ENCODE results near the gene FRMD4A. TPM values are rescaled to one million over a fixed set of nuclear protein-coding genes. Genes with fewer than 3 reads are reported as not detected.

FRMD4A gene
- total and polyA plus RNA-seq, 2 experiments from 2014 or later, result 11.9 to 17.5 TPM

DNA sequence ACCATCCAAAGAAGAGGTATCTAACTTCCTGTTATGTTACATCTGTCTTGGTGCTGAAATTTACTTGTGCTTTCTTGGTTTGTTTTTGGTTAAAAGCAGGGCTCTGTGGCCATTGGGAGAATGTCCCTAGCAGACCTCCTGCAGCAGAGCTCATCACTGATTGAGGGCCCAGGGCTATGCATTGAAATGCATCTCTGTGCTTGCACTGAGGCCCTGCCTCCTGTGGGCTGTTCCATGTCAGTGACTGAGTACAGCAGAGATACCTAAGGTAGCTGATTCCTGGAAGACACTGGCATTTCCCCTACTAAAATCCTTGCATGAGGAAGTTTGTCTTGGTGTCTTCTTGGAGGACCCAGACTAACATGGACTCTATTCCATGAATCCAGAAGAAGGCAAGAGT lies 213.9 kb downstream of the FRMD4A start:
- H3K27ac ChIP-seq, result no peak overlapping the region
- TF ChIP-seq EZH2 (IDR thresholded peaks at IDR 0.05; ENCODE audit: insufficient read depth, poor library complexity, severe bottlenecking) (no peak), EZH2phosphoT487 (IDR thresholded peaks at IDR 0.05; ENCODE audit: insufficient read depth, low read depth) (no peak)
- H3K79me2 ChIP-seq (ENCODE audit: insufficient read depth), result no peaks in the 10 kb centered on the region

DNA sequence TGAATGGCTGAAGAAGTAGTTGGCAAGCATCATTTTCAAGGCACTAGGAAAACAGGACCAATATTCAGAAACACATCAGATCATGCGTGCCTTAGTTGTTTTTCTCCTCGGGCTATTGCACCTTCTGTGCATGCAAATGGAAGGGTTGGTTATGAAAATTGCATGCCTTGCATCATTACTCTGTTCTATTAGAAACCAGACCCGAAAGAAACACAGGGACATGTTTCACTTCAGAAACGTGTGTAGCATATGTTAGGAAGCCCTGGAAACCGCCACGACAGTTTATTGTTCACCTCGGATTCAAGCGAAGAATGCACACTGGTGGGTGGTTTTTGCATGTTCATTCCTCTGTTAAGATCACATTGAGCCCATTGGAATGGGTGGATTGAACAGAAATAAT lies 214.7 kb downstream of the FRMD4A start:
- Histone ChIP-seq H3K4me2 (ENCODE audit: unreplicated experiment) (no peak overlapping the region), H3K4me1 (ENCODE audit: insufficient read depth) (no peaks in the 10 kb centered on the region), H3K79me2 (ENCODE audit: insufficient read depth) (no peaks in the 10 kb centered on the region), H3K27ac (no peak overlapping the region), H3K27me3 (replicated peaks; ENCODE audit: insufficient read depth) (peaks cover 13% of the 10 kb centered on the region), H3K9ac (no peak overlapping the region), H3F3A (ENCODE audit: insufficient read depth) (no peaks in the 10 kb centered on the region), H3K4me3 (no peak overlapping the region), H2AFZ (no peak overlapping the region), H3K36me3 (ENCODE audit: low read depth) (no peaks in the 10 kb centered on the region), H4K20me1 (ENCODE audit: insufficient read depth) (no peaks in the 10 kb centered on the region), H3K9me2 (ENCODE audit: insufficient read depth) (no peaks in the 10 kb centered on the region), H3K9me3 (ENCODE audit: low read depth) (no peaks in the 10 kb centered on the region)
- no peak for DNase-seq
- in situ Hi-C loops (cut with MboI), result no loop called here
- 41 to 49% methylated on average over 8 of the region's 8 CpGs for WGBS, 2 experiments (ENCODE audit: low coverage in 1 of 2, low lambda C conversion rate in 2 of 2, missing lambda C conversion rate in 2 of 2)
- TF ChIP-seq EZH2phosphoT487 (IDR thresholded peaks at IDR 0.05; ENCODE audit: insufficient read depth, low read depth) (no peak), EZH2 (IDR thresholded peaks at IDR 0.05; ENCODE audit: insufficient read depth, poor library complexity, severe bottlenecking) (no peak)

More for the DNA sequence above, 213.9 kb downstream of the FRMD4A start:
- Histone ChIP-seq H3K36me3 (ENCODE audit: low read depth) (no peaks in the 10 kb centered on the region), H3K27me3 (replicated peaks; ENCODE audit: insufficient read depth) (peaks cover 9% of the 10 kb centered on the region), H3K4me1 (ENCODE audit: insufficient read depth) (no peaks in the 10 kb centered on the region), H3K4me3 (no peak overlapping the region), H3K9ac (no peak overlapping the region), H4K20me1 (ENCODE audit: insufficient read depth) (no peaks in the 10 kb centered on the region), H2AFZ (no peak overlapping the region), H3K9me2 (ENCODE audit: insufficient read depth) (no peaks in the 10 kb centered on the region), H3K9me3 (ENCODE audit: low read depth) (no peaks in the 10 kb centered on the region), H3F3A (ENCODE audit: insufficient read depth) (no peaks in the 10 kb centered on the region), H3K4me2 (ENCODE audit: unreplicated experiment) (no peak overlapping the region)
- in situ Hi-C loops (cut with MboI), result no loop called here
- DNase-seq, result no peak

DNA sequence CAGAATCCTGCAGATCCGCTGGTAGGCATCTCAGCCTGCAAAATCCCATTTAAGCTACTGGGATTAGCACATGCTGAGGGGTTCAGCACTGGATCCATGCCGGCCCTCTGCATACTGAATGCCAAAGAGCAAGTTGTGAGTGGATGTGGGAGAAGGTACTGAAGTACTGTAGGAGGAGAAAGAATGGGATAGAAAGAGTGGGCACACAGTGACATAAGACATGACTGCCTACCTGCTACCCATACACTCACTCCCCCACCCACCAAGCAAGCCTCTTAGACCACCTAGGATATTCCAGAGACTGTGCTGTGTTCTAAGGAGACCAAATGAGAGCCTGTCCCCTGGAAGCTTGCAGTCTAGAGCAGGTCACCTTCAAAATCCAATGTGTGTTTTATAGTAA lies 215.9 kb downstream of the FRMD4A start:
- H3K4me2 ChIP-seq (ENCODE audit: unreplicated experiment), result no peak overlapping the region
- no peaks in the 10 kb centered on the region for H3F3A ChIP-seq (ENCODE audit: insufficient read depth)
- DNase-seq, result no peak
- peaks cover 14% of the 10 kb centered on the region for H3K27me3 ChIP-seq (replicated peaks; ENCODE audit: insufficient read depth)
- no peaks in the 10 kb centered on the region for H3K79me2 ChIP-seq (ENCODE audit: insufficient read depth)
- in situ Hi-C loops (cut with MboI), result no loop called here
- H4K20me1 ChIP-seq (ENCODE audit: insufficient read depth), result no peaks in the 10 kb centered on the region
- WGBS, 2 experiments (ENCODE audit: low coverage in 1 of 2, low lambda C conversion rate in 2 of 2, missing lambda C conversion rate in 2 of 2), result 58 to 62% methylated on average over 2 of the region's 2 CpGs
- no peaks in the 10 kb centered on the region for H3K36me3 ChIP-seq (ENCODE audit: low read depth)
- no peak overlapping the region for H3K4me3 ChIP-seq
- no peaks in the 10 kb centered on the region for H3K9me3 ChIP-seq (ENCODE audit: low read depth)
- no peak overlapping the region for H3K9ac ChIP-seq
- no peak overlapping the region for H2AFZ ChIP-seq
- H3K4me1 ChIP-seq (ENCODE audit: insufficient read depth), result no peaks in the 10 kb centered on the region
- H3K9me2 ChIP-seq (ENCODE audit: insufficient read depth), result no peaks in the 10 kb centered on the region
- H3K27ac ChIP-seq, result no peak overlapping the region
- no peak for TF ChIP-seq EZH2phosphoT487 (IDR thresholded peaks at IDR 0.05; ENCODE audit: insufficient read depth, low read depth)
- TF ChIP-seq EZH2 (IDR thresholded peaks at IDR 0.05; ENCODE audit: insufficient read depth, poor library complexity, severe bottlenecking), result no peak

DNA sequence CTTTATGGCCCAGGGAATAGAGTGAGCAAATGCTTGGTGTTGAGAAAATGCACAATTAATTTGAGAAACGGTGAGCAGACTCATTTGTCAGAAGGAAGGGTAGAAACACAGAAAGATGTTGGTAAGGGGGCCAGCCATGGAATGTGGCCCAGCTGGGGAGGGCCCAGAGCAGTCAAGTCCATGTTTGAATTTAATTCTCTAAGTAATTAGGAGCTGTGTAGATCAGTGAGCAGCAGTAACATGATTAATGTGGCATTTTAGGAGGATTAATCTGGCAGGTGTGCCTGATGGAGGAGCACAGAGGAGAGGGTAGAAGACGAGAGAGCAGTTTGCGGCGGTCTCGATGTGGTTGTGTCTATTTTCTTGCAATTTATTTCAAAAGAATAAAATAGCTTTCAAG lies 218.7 kb downstream of the FRMD4A start:
- DNase-seq, result no peak
- Histone ChIP-seq H3K4me1 (ENCODE audit: insufficient read depth) (no peaks in the 10 kb centered on the region), H3K9ac (no peak overlapping the region), H2AFZ (no peak overlapping the region), H3K4me3 (no peak overlapping the region), H3K27ac (no peak overlapping the region), H4K20me1 (ENCODE audit: insufficient read depth) (no peaks in the 10 kb centered on the region), H3K36me3 (ENCODE audit: low read depth) (no peaks in the 10 kb centered on the region), H3K79me2 (ENCODE audit: insufficient read depth) (no peaks in the 10 kb centered on the region), H3K4me2 (ENCODE audit: unreplicated experiment) (no peak overlapping the region), H3K27me3 (replicated peaks; ENCODE audit: insufficient read depth) (peaks cover 34% of the 10 kb centered on the region), H3F3A (ENCODE audit: insufficient read depth) (no peaks in the 10 kb centered on the region), H3K9me2 (ENCODE audit: insufficient read depth) (no peaks in the 10 kb centered on the region), H3K9me3 (ENCODE audit: low read depth) (no peaks in the 10 kb centered on the region)
- 80 to 82% methylated on average over 5 of the region's 5 CpGs for whole genome bisulfite sequencing, 2 experiments (ENCODE audit: low coverage in 1 of 2, low lambda C conversion rate in 2 of 2, missing lambda C conversion rate in 2 of 2)
- in situ Hi-C loops (cut with MboI), result no loop called here
- TF ChIP-seq EZH2 (IDR thresholded peaks at IDR 0.05; ENCODE audit: insufficient read depth, poor library complexity, severe bottlenecking) (no peak), EZH2phosphoT487 (IDR thresholded peaks at IDR 0.05; ENCODE audit: insufficient read depth, low read depth) (no peak)

DNA sequence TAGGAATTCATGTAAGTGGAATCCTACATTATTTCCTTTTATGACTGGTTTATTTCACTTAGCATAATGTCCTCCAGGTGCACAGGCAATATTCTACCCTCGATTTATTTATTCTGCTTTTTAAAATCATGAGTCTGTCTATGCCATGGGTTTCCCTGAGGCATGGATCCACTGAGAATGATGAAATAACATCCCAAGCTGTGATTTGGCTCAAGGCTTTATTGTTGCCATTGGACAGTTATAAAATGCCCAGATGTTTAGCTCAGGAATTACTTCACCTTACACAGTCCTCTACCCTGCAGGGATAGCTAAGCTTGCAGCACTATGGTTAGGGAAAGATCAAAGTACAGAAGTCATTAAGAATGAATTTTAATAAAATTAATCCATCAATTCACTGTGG lies 219.5 kb downstream of the FRMD4A start:
- H3K27ac ChIP-seq, result no peak overlapping the region
- H2AFZ ChIP-seq, result no peak overlapping the region
- TF ChIP-seq EZH2 (IDR thresholded peaks at IDR 0.05; ENCODE audit: insufficient read depth, poor library complexity, severe bottlenecking) (no peak), EZH2phosphoT487 (IDR thresholded peaks at IDR 0.05; ENCODE audit: insufficient read depth, low read depth) (no peak)
- WGBS, 2 experiments (ENCODE audit: low coverage in 1 of 2, low lambda C conversion rate in 2 of 2, missing lambda C conversion rate in 2 of 2), result 42 to 54% methylated on average over 1 of the region's 1 CpG
- no peaks in the 10 kb centered on the region for H4K20me1 ChIP-seq (ENCODE audit: insufficient read depth)
- H3K36me3 ChIP-seq (ENCODE audit: low read depth), result no peaks in the 10 kb centered on the region
- H3K4me1 ChIP-seq (ENCODE audit: insufficient read depth), result no peaks in the 10 kb centered on the region
- no peak overlapping the region for H3K4me2 ChIP-seq (ENCODE audit: unreplicated experiment)
- no peaks in the 10 kb centered on the region for H3F3A ChIP-seq (ENCODE audit: insufficient read depth)
- no peaks in the 10 kb centered on the region for H3K79me2 ChIP-seq (ENCODE audit: insufficient read depth)
- DNase-seq, result no peak
- peaks cover 41% of the 10 kb centered on the region for H3K27me3 ChIP-seq (replicated peaks; ENCODE audit: insufficient read depth)
- no peak overlapping the region for H3K4me3 ChIP-seq
- in situ Hi-C loops (cut with MboI), result no loop called here
- H3K9ac ChIP-seq, result no peak overlapping the region
- no peaks in the 10 kb centered on the region for H3K9me3 ChIP-seq (ENCODE audit: low read depth)
- no peaks in the 10 kb centered on the region for H3K9me2 ChIP-seq (ENCODE audit: insufficient read depth)
